GM23338 (cell line): Measurements from ENCODE around the gene KLF9. TPM values are rescaled to one million over a fixed set of nuclear protein-coding genes. Genes with fewer than 3 reads are reported as not detected.

Experiments
- ATAC-seq: fragments of 200-7000 bp; cut with Tn5 transposase; 3 replicates; pipeline ENCODE4 v1.9.1; 2020
- DNase-seq: peaks from one replicate; pipeline ENCODE4 v3.0.0-alpha.2; 2015; ENCODE audit warnings: low spot score
- H2AFZ ChIP-seq: fragments of 200-600 bp; sonication (generic); 2 replicates; pipeline ENCODE4 v1.8.0; 2016; ENCODE audit warnings: antibody characterized with exemption, mild to moderate bottlenecking, moderate library complexity
- H3F3A ChIP-seq: fragments of 200-600 bp; sonication (generic); replicated peaks from 2 replicates; pipeline ENCODE4 v1.8.0; 2017; ENCODE audit warnings: antibody characterized with exemption, mixed run types, low read depth
- H3K27ac ChIP-seq: fragments of 200-600 bp; sonication (generic); 2 replicates; pipeline ENCODE4 v1.6.1; 2016; ENCODE audit warnings: low read depth
- H3K27me3 ChIP-seq: fragments of 200-600 bp; sonication (generic); 2 replicates; pipeline ENCODE4 v1.8.0; 2016; ENCODE audit warnings: mild to moderate bottlenecking, mixed run types, moderate library complexity; ENCODE audit not compliant: insufficient read depth
- H3K36me3 ChIP-seq: fragments of 200-600 bp; sonication (generic); 2 replicates; pipeline ENCODE4 v1.8.0; 2016; ENCODE audit warnings: mild to moderate bottlenecking; ENCODE audit not compliant: insufficient read depth
- H3K4me1 ChIP-seq: fragments of 200-600 bp; sonication (generic); 2 replicates; pipeline ENCODE4 v1.8.0; 2016; ENCODE audit warnings: mild to moderate bottlenecking, moderate library complexity; ENCODE audit not compliant: insufficient read depth
- H3K4me2 ChIP-seq: fragments of 200-600 bp; sonication (generic); 2 replicates; pipeline ENCODE4 v1.7.1; 2017; ENCODE audit warnings: mixed run types
- H3K4me3 ChIP-seq: fragments of 200-600 bp; sonication (generic); 2 replicates; pipeline ENCODE4 v1.6.1; 2016; ENCODE audit warnings: mixed run types
- H3K79me2 ChIP-seq: fragments of 200-600 bp; sonication (generic); replicated peaks from 2 replicates; pipeline ENCODE4 v1.8.0; 2017; ENCODE audit warnings: mild to moderate bottlenecking; ENCODE audit not compliant: insufficient read depth
- H3K9me2 ChIP-seq: fragments of 200-600 bp; sonication (generic); 2 replicates; pipeline ENCODE4 v1.8.0; 2017; ENCODE audit not compliant: insufficient read depth
- H4K20me1 ChIP-seq: fragments of 200-600 bp; sonication (generic); replicated peaks from 2 replicates; pipeline ENCODE4 v1.8.0; 2017; ENCODE audit warnings: mild to moderate bottlenecking; ENCODE audit not compliant: insufficient read depth
- H3K27ac Mint-ChIP-seq: 2 replicates; pipeline ENCODE4 v1.8.0; 2020; ENCODE audit warnings: inconsistent platforms, mild to moderate bottlenecking, moderate library complexity, mixed read lengths
- H3K27me3 Mint-ChIP-seq: 3 replicates; pipeline ENCODE4 v1.8.0; 2022; ENCODE audit warnings: low read depth, mild to moderate bottlenecking, moderate library complexity, mixed read lengths, inconsistent platforms; ENCODE audit not compliant: insufficient read depth, poor library complexity
- H3K36me3 Mint-ChIP-seq: 3 replicates; pipeline ENCODE4 v1.8.0; 2021; ENCODE audit warnings: low read depth, mild to moderate bottlenecking, inconsistent platforms, moderate library complexity, mixed read lengths
- H3K4me1 Mint-ChIP-seq: 3 replicates; pipeline ENCODE4 v1.8.0; 2020; ENCODE audit warnings: mild to moderate bottlenecking, inconsistent platforms, mixed read lengths
- H3K4me3 Mint-ChIP-seq: 3 replicates; pipeline ENCODE4 v1.8.0; 2021; ENCODE audit warnings: moderate library complexity, mild to moderate bottlenecking, inconsistent platforms, mixed read lengths
- H3K9me3 Mint-ChIP-seq: 3 replicates; pipeline ENCODE4 v1.8.0; 2020; ENCODE audit warnings: moderate library complexity, mild to moderate bottlenecking, inconsistent platforms, mixed read lengths
- CREB1 ChIP-seq: fragments of 250-450 bp; sonication (Bioruptor Pico); IDR thresholded peaks from 2 replicates; pipeline ENCODE4 v1.5.0; 2020; ENCODE audit warnings: low read depth, mild to moderate bottlenecking, moderate library complexity
- EZH2 ChIP-seq: fragments of 200-600 bp; sonication (generic); IDR thresholded peaks from one replicate; pipeline ENCODE4 v1.8.0; 2017; ENCODE audit warnings: antibody characterized with exemption, mild to moderate bottlenecking, low read depth; ENCODE audit not compliant: unreplicated experiment
- EZH2phosphoT487 ChIP-seq: fragments of 200-600 bp; sonication (generic); IDR thresholded peaks from one replicate; pipeline ENCODE4 v1.8.1; 2018; ENCODE audit warnings: antibody characterized with exemption; ENCODE audit not compliant: unreplicated experiment
- JUNB ChIP-seq: IDR thresholded peaks from one replicate; pipeline ENCODE4 v1.6.1; 2016; ENCODE audit warnings: antibody characterized with exemption; ENCODE audit not compliant: unreplicated experiment
- NANOG ChIP-seq: IDR thresholded peaks from 2 replicates; pipeline ENCODE4 v1.6.1; 2016; ENCODE audit warnings: antibody characterized with exemption, borderline replicate concordance
- POLR2AphosphoS5 ChIP-seq: IDR thresholded peaks from 2 replicates; pipeline ENCODE4 v1.6.1; 2016; ENCODE audit warnings: antibody characterized with exemption, low read depth
- STAT1 ChIP-seq: IDR thresholded peaks from one replicate; pipeline ENCODE4 v1.6.1; 2016; ENCODE audit warnings: antibody characterized with exemption; ENCODE audit not compliant: unreplicated experiment
- ZNF114 ChIP-seq: fragments of 250-450 bp; sonication (Bioruptor Pico); IDR thresholded peaks from 2 replicates; pipeline ENCODE4 v1.5.0; 2020; ENCODE audit warnings: mild to moderate bottlenecking, moderate library complexity
- polyA plus RNA-seq: library from polyadenylated mRNA; unstranded; fragments of >200 nt; fragmentation: Nextera tagmentation; extraction: Ambion mirVana; gene quantifications from 2 replicates; pipeline ENCODE4 v1.2.1, GENCODE V29; 2016
- total RNA-seq: library from RNA; depleted of rRNA; stranded (reverse); fragments of >200 nt; shearing (Covaris generic); gene quantifications from 2 replicates; pipeline ENCODE4 v1.2.3, GENCODE V29; 2014
- TF ChIP-seq, protein P1 (sequence below): IDR thresholded peaks from one replicate; pipeline ENCODE4 v1.6.1; 2018; ENCODE audit warnings: antibody characterized with exemption; ENCODE audit not compliant: unreplicated experiment
- TF ChIP-seq, protein P2 (sequence below): IDR thresholded peaks from 2 replicates; pipeline ENCODE4 v1.6.1; 2016; ENCODE audit warnings: antibody characterized with exemption
- TF ChIP-seq, protein P3 (sequence below), 2 experiments: fragments of 200-600 bp in 1 of 2; sonication (generic) in 1 of 2; conservative IDR thresholded peaks; 2 replicates each; pipeline versions ENCODE4 v1.5.1 to v1.6.1; 2016 to 2017; ENCODE audit warnings: antibody characterized with exemption in 2 of 2, low read depth in 2 of 2, mild to moderate bottlenecking in 2 of 2, moderate library complexity in 1 of 2

Gene KLF9
- total and polyA plus RNA-seq, 2 experiments from 2014 or later: 0.58 to 1.5 TPM

DNA sequence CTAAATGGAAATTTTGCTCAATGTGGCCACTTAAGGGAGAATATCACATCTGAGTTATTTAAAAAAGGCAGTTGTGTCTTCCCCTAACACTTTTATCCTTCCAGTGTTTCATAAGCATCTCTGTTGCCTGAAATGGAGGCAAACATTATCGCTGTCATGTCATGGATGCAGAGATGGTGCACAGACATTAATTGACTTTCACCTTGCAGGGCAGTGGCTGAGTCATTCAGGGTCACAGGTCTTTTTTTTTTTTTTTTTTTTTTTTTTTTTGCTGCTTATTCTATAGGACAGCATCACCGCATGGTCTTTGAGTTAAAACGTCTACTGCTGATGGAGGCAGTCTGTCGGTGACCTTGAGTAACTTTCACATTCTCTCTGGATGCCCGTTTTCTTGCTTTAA lies 36.3 kb upstream of the KLF9 start:
- Mint-ChIP-seq H3K36me3 (no peaks in the 10 kb centered on the region), H3K27ac (no peak overlapping the region), H3K4me3 (no peak overlapping the region), H3K4me1 (peaks cover 3% of the 10 kb centered on the region; the same call in 1 of the 3 replicates), H3K27me3 (peaks cover 2% of the 10 kb centered on the region), H3K9me3 (no peaks in the 10 kb centered on the region)
- Histone ChIP-seq H3K9me2 (peaks cover 3% of the 10 kb centered on the region; the same call in 1 of the 2 replicates), H3K36me3 (no peaks in the 10 kb centered on the region), H3F3A (no peaks in the 10 kb centered on the region), H2AFZ (no peak overlapping the region), H3K4me2 (no peak overlapping the region), H3K27me3 (no peaks in the 10 kb centered on the region), H3K79me2 (no peaks in the 10 kb centered on the region), H3K4me1 (peaks cover 4% of the 10 kb centered on the region), H4K20me1 (no peaks in the 10 kb centered on the region), H3K4me3 (no peak overlapping the region), H3K27ac (no peak overlapping the region)
- TF ChIP-seq, protein P1, sequence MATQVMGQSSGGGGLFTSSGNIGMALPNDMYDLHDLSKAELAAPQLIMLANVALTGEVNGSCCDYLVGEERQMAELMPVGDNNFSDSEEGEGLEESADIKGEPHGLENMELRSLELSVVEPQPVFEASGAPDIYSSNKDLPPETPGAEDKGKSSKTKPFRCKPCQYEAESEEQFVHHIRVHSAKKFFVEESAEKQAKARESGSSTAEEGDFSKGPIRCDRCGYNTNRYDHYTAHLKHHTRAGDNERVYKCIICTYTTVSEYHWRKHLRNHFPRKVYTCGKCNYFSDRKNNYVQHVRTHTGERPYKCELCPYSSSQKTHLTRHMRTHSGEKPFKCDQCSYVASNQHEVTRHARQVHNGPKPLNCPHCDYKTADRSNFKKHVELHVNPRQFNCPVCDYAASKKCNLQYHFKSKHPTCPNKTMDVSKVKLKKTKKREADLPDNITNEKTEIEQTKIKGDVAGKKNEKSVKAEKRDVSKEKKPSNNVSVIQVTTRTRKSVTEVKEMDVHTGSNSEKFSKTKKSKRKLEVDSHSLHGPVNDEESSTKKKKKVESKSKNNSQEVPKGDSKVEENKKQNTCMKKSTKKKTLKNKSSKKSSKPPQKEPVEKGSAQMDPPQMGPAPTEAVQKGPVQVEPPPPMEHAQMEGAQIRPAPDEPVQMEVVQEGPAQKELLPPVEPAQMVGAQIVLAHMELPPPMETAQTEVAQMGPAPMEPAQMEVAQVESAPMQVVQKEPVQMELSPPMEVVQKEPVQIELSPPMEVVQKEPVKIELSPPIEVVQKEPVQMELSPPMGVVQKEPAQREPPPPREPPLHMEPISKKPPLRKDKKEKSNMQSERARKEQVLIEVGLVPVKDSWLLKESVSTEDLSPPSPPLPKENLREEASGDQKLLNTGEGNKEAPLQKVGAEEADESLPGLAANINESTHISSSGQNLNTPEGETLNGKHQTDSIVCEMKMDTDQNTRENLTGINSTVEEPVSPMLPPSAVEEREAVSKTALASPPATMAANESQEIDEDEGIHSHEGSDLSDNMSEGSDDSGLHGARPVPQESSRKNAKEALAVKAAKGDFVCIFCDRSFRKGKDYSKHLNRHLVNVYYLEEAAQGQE: no peak
- TF ChIP-seq NANOG: no peak
- TF ChIP-seq EZH2phosphoT487: no peak
- DNase-seq (no peak), ATAC-seq (no peak)

DNA sequence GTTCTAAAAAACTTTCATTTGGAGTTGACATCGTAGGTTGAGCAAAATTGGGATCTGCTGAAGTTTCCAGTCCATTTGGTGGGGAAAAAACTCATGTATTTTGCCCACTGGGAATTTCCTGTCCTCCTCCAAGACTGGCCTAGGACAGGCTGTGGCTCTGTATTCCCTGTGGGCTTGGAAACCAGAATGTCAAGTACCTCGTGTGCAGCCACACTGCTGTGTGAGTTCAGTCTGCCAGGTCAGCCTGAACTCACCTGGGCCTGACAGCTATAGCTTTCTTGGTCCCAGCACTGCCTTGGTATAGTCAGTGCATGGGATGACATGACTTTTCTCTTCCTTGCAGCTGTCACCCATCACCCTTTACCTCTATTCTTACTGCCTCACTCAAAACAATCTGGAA lies 35.0 kb upstream of the KLF9 start:
- H3K27me3 Mint-ChIP-seq: peaks cover 4% of the 10 kb centered on the region
- no peak for DNase-seq
- TF ChIP-seq CREB1 (CRISPR knock-in tag): no peak
- no peak for TF ChIP-seq JUNB
- TF ChIP-seq, protein P1: no peak
- TF ChIP-seq, protein P2, sequence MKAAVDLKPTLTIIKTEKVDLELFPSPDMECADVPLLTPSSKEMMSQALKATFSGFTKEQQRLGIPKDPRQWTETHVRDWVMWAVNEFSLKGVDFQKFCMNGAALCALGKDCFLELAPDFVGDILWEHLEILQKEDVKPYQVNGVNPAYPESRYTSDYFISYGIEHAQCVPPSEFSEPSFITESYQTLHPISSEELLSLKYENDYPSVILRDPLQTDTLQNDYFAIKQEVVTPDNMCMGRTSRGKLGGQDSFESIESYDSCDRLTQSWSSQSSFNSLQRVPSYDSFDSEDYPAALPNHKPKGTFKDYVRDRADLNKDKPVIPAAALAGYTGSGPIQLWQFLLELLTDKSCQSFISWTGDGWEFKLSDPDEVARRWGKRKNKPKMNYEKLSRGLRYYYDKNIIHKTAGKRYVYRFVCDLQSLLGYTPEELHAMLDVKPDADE: no peak
- no peak for TF ChIP-seq STAT1
- TF ChIP-seq EZH2phosphoT487: no peak
- no peak for TF ChIP-seq NANOG
- TF ChIP-seq ZNF114: no peak
- no peak for TF ChIP-seq EZH2
- TF ChIP-seq, protein P3, sequence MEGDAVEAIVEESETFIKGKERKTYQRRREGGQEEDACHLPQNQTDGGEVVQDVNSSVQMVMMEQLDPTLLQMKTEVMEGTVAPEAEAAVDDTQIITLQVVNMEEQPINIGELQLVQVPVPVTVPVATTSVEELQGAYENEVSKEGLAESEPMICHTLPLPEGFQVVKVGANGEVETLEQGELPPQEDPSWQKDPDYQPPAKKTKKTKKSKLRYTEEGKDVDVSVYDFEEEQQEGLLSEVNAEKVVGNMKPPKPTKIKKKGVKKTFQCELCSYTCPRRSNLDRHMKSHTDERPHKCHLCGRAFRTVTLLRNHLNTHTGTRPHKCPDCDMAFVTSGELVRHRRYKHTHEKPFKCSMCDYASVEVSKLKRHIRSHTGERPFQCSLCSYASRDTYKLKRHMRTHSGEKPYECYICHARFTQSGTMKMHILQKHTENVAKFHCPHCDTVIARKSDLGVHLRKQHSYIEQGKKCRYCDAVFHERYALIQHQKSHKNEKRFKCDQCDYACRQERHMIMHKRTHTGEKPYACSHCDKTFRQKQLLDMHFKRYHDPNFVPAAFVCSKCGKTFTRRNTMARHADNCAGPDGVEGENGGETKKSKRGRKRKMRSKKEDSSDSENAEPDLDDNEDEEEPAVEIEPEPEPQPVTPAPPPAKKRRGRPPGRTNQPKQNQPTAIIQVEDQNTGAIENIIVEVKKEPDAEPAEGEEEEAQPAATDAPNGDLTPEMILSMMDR (conservative IDR thresholded peaks at IDR 0.05; ENCODE audit: low read depth in 2 of 2): no peak
- no peak for TF ChIP-seq POLR2AphosphoS5

More for the DNA sequence above, 35.0 kb upstream of the KLF9 start:
- no peaks in the 10 kb centered on the region for H3K36me3 Mint-ChIP-seq
- H3K4me2 ChIP-seq: no peak overlapping the region
- peaks cover 3% of the 10 kb centered on the region; the same call in 1 of the 2 replicates for H3K9me2 ChIP-seq
- H3K9me3 Mint-ChIP-seq: no peaks in the 10 kb centered on the region
- H3F3A ChIP-seq: no peaks in the 10 kb centered on the region
- H4K20me1 ChIP-seq: no peaks in the 10 kb centered on the region
- no peaks in the 10 kb centered on the region for H3K79me2 ChIP-seq
- ATAC-seq: no peak
- H3K4me1 Mint-ChIP-seq: peaks cover 3% of the 10 kb centered on the region; the same call in 1 of the 3 replicates
- no peak overlapping the region for H3K4me3 Mint-ChIP-seq
- no peaks in the 10 kb centered on the region for H3K36me3 ChIP-seq
- no peak overlapping the region for H2AFZ ChIP-seq
- H3K27ac ChIP-seq: no peak overlapping the region
- H3K4me3 ChIP-seq: no peak overlapping the region
- H3K4me1 ChIP-seq: peaks cover 4% of the 10 kb centered on the region
- H3K27ac Mint-ChIP-seq: no peak overlapping the region
- no peaks in the 10 kb centered on the region for H3K27me3 ChIP-seq
